Tibial artery (tissue), 4 donors: Measurements from ENCODE around the gene NUCB1.
A peak's percentile ranks its signal among the peaks of the same experiment; 100 is the strongest.

Source experiments
- DNase-seq, 2 donors: peaks; one replicate each; pipeline ENCODE4 v3.0.0-alpha.2; 2019
- H3K27ac ChIP-seq, 2 donors: fragments of 200-600 bp; sonication (generic) in 1 of 2; 1 replicate in 1 of 2; 2 replicates in 1 of 2; pipeline ENCODE4 v1.5.1; 2018 to 2019; ENCODE audit warnings: mild to moderate bottlenecking in 1 of 2
- H3K27me3 ChIP-seq, 2 donors: fragments of 200-600 bp; sonication (generic) in 1 of 2; one replicate each; pipeline versions ENCODE4 v1.5.1 to v1.6.0; 2016 to 2019
- H3K36me3 ChIP-seq, 3 donors: fragments of 200-600 bp; sonication (generic) in 2 of 3; one replicate each; pipeline ENCODE4 v1.5.1; 2016 to 2019; ENCODE audit warnings: mild to moderate bottlenecking in 2 of 3
- H3K4me1 ChIP-seq, 4 donors: fragments of 200-600 bp; sonication (generic) in 2 of 4; 1 replicate in 3 of 4; 2 replicates in 1 of 4; pipeline ENCODE4 v1.5.1; 2016 to 2019
- H3K4me3 ChIP-seq, 2 donors: fragments of 200-600 bp; sonication (generic) in 1 of 2; 1 replicate in 1 of 2; 2 replicates in 1 of 2; pipeline ENCODE4 v1.5.1; 2018 to 2019; ENCODE audit warnings: mild to moderate bottlenecking in 2 of 2
- H3K9me3 ChIP-seq, 3 donors: fragments of 200-600 bp; sonication (generic) in 1 of 3; one replicate each; pipeline ENCODE4 v1.5.1; 2016 to 2019
- intact Hi-C: fragments of 100-400 bp; cut with DNase I; formaldehyde crosslinking; loops from one replicate; pipeline ENCODE4 v1.15.0; 2023; ENCODE audit warnings: low total_unique reads
- TF ChIP-seq, protein P1 (sequence below), 2 experiments: fragments of 200-600 bp in 1 of 2; fragments of 450-650 bp in 1 of 2; IDR thresholded peaks; one replicate each; pipeline ENCODE4 v1.5.1; 2017 to 2019; ENCODE audit warnings: antibody characterized with exemption in 2 of 2, mild to moderate bottlenecking in 1 of 2, moderate library complexity in 1 of 2

NUCB1 gene

DNA sequence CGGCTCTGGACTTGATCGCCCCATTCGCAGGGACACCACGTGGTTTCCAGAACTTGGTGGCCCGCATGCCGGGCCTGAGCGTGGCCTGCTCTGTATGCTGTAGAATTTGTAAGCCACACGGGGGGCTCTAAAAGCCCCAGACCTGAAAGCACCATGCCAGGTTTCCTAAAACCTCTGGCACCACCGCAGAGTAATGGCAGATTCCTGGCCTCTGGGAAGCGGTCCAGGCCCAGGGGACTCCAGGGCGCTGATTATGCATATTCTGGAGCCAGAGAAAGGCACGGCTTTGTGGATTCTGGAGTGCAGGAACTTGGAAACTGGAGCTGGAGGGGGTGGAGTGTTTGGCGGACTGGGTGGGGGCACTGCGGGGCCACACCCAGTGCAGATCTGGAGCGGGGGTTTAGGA lies 68.7 kb downstream of the NUCB1 start:
- peaks cover 54 to 72% (median 54%) of the 10 kb centered on the region in 3 donors for H3K36me3 ChIP-seq
- TF ChIP-seq, protein P1, sequence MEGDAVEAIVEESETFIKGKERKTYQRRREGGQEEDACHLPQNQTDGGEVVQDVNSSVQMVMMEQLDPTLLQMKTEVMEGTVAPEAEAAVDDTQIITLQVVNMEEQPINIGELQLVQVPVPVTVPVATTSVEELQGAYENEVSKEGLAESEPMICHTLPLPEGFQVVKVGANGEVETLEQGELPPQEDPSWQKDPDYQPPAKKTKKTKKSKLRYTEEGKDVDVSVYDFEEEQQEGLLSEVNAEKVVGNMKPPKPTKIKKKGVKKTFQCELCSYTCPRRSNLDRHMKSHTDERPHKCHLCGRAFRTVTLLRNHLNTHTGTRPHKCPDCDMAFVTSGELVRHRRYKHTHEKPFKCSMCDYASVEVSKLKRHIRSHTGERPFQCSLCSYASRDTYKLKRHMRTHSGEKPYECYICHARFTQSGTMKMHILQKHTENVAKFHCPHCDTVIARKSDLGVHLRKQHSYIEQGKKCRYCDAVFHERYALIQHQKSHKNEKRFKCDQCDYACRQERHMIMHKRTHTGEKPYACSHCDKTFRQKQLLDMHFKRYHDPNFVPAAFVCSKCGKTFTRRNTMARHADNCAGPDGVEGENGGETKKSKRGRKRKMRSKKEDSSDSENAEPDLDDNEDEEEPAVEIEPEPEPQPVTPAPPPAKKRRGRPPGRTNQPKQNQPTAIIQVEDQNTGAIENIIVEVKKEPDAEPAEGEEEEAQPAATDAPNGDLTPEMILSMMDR (IDR thresholded peaks at IDR 0.05), result no peak
- no peak for DNase-seq
- H3K9me3 ChIP-seq, result no peaks in the 10 kb centered on the region
- no peaks in the 10 kb centered on the region for H3K27me3 ChIP-seq
- H3K27ac ChIP-seq, result peak overlapping the region in 1 of 2 donors; percentile 88
- no peak overlapping the region for H3K4me3 ChIP-seq
- peaks cover 0 to 48% (median 38%) of the 10 kb centered on the region in 4 donors for H3K4me1 ChIP-seq
- intact Hi-C loops, result loop anchor here (10.0 kb wide), 1 partner anchor 94 kb away; the partner anchor contains the start of gene PPP1R15A

DNA sequence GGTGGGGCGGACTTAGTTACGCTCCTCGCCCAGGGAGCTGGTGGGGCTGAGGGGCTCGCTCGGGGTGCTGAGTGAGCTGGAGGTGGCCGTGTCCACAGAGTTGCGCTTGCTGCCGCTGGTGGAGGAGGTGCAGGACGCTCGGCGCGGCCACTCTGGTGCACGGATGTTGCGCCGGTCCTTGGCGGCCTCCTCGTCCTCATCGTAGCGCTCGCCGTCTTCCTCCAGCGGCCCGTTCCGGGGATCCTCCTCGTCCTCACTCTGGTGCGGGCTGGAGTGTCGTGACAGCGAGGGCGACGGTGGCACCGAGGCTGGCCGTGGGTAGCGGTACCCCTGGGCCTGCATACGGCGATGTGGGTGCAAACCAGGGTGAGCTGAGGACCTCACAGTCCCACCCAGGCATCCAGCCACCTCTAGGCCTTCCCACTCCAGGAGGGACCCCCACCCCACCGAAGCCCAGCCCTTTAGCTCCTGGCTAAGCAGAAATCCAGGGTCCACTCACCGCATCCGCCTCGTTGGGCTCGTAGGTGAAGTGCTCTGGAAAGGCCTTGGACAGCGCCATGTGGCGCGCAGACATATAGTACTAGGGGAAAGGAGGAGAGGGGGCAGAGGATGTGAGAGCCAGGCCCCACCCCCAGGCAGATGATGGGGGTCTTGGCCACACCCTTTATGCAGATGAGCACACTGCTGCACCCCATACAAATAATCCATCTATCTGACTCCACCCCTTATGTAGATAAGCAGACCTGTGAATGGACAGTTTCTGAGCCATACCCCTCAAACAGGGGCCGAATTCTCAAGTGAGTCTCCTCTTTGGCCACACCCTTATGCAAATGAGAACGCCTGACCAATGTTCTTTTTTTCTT lies 69.4 kb downstream of the NUCB1 start:
- DNase-seq, result no peak
- intact Hi-C loops, result loop anchor here (5.0 to 10.0 kb wide), 2 partner anchors 95 to 172 kb away; partner anchors contain the start of gene PPP1R15A
- H3K4me3 ChIP-seq, result no peak overlapping the region
- peaks cover 0 to 41% (median 31%) of the 10 kb centered on the region in 4 donors for H3K4me1 ChIP-seq
- no peaks in the 10 kb centered on the region for H3K27me3 ChIP-seq
- TF ChIP-seq, protein P1 (IDR thresholded peaks at IDR 0.05), result no peak
- H3K27ac ChIP-seq, result peak overlapping the region in 1 of 2 donors; percentile 88
- peaks cover 60 to 78% (median 61%) of the 10 kb centered on the region in 3 donors for H3K36me3 ChIP-seq
- no peaks in the 10 kb centered on the region for H3K9me3 ChIP-seq

DNA sequence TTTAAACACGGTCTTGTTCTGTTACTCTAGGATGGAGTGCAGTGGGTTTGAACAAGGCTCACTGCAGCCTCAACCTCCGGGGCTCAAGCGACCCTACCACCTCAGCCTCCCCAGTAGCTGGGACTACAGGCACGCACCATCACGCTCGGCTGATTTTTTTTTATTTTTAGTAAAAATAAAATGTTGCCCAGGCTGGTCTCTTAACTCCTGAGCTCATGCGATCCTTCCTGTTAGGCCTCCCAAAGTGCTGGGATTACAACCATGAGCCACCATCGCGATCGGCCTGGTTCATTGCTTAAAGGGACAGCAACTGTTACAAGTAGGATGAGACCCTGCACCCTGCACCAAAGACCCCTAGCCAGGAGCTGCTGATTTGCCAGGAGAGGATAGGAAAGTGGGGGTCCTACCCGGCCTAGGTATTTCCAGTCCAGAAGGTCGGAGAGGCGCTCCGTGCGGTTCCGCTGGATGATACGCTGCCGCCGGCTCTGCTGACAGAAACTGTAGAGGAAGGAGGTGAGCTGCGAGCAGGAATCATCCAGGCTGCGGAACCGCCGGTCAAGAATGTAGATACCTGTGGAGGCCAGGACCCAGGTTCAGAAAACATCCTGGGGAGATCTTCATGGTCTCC lies 70.1 kb downstream of the NUCB1 start:
- intact Hi-C loops, result loop anchor here (5.0 kb wide), 1 partner anchor 173 kb away; no protein-coding TSS in a partner anchor
- Histone ChIP-seq H3K4me3 (no peak overlapping the region), H3K27ac (peak overlapping the region in 1 of 2 donors; percentile 29), H3K36me3 (peaks cover 63 to 86% (median 67%) of the 10 kb centered on the region in 3 donors), H3K4me1 (peaks cover 0 to 37% (median 28%) of the 10 kb centered on the region in 4 donors), H3K27me3 (no peaks in the 10 kb centered on the region), H3K9me3 (no peaks in the 10 kb centered on the region)
- TF ChIP-seq, protein P1 (IDR thresholded peaks at IDR 0.05), result no peak
- DNase-seq, result no peak

DNA sequence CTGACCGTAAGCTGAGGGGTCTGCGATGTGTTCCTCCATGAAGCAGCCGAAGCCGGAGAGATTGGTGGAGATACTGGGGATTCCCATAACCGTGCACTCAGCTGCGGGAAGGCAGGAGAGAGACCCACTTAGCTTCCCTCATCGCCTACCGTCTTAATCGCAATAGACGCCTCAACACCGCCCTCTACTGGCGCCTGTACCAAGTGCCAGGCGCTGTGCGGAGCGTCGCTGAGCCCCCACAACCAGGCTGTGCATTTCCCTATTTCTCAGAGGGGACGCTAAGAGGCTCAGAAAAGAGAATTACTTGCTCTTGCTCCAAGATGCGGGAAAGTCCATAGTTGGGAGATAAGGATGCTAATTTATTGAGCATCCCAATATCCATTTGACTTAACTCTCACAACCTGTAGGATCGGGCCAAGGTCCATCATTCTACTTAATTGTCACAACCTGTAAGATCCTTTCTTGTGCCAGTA lies 70.8 kb downstream of the NUCB1 start:
- H3K4me1 ChIP-seq, result peaks cover 0 to 37% (median 28%) of the 10 kb centered on the region in 4 donors
- TF ChIP-seq, protein P1 (IDR thresholded peaks at IDR 0.05), result peak; percentile 89 to 91
- intact Hi-C loops, result loop anchor here (5.0 kb wide), 1 partner anchor 174 kb away; no protein-coding TSS in a partner anchor
- peaks cover 62 to 91% (median 67%) of the 10 kb centered on the region in 3 donors for H3K36me3 ChIP-seq
- peak; percentile 70 to 85 for DNase-seq
- no peaks in the 10 kb centered on the region for H3K9me3 ChIP-seq
- H3K27ac ChIP-seq, result peak overlapping the region in 1 of 2 donors; percentile 29
- H3K4me3 ChIP-seq, result no peak overlapping the region
- no peaks in the 10 kb centered on the region for H3K27me3 ChIP-seq
